ENCODE measurements around the gene DNAI1. TPM values are rescaled to one million over a fixed set of nuclear protein-coding genes. Genes with fewer than 3 reads are reported as not detected.

The DNAI1 gene
- total and polyA plus RNA-seq, 2 of the 4 experiments (the other 2 are of a cell fraction) = not detected

- H3K36me3 ChIP-seq (ENCODE audit: control insufficient read depth, insufficient read depth, low read length) = no peaks in the 10 kb centered on the region
- POLR2A ChIA-PET (ENCODE audit: unreplicated experiment) = no interaction called here
- H3K23ac ChIP-seq (ENCODE audit: low read depth, low read length) = no peak overlapping the region
- no peak overlapping the region for H2BK15ac ChIP-seq (ENCODE audit: low read depth, low read length)
- H2AK5ac ChIP-seq (ENCODE audit: low read depth, low read length) = no peak overlapping the region
- no peak overlapping the region for H4K91ac ChIP-seq (ENCODE audit: insufficient read depth, low read depth, low read length)
- no peak overlapping the region for H3K27ac ChIP-seq (ENCODE audit: insufficient read depth, low read length)
- no peak overlapping the region for H4K5ac ChIP-seq (ENCODE audit: low read depth, low read length)
- no peak overlapping the region for H3K4me3 ChIP-seq (ENCODE audit: insufficient read depth, low read depth, low read length)
- no TSS peak for BruUV-seq (replicated peaks)
- no peak overlapping the region for H2BK5ac ChIP-seq (ENCODE audit: low read depth, low read length, poor library complexity, severe bottlenecking)
- no peak overlapping the region for H3K4me2 ChIP-seq (ENCODE audit: low read depth, low read length)
- H3K14ac ChIP-seq (replicated peaks; ENCODE audit: low read depth, low read length) = no peak overlapping the region
- TF ChIP-seq RFX5 (IDR thresholded peaks at IDR 0.05; ENCODE audit: low read depth, low read length) (no peak), CEBPB (IDR thresholded peaks at IDR 0.05; ENCODE audit: low read depth, low read length) (peak; percentile 69), FOS (IDR thresholded peaks at IDR 0.05; ENCODE audit: low read depth, low read length) (no peak)
- CTCF ChIA-PET = no interaction called here
- peaks cover 5% of the 10 kb centered on the region for H4K20me1 ChIP-seq (ENCODE audit: insufficient read depth, low read length)
- DNase-seq = no peak
- intact Hi-C loops (cut with micrococcal nuclease) (no loop called here), in situ Hi-C loops (cut with MboI; ENCODE audit: low sequenced_read_pairs) (no loop called here), dilution Hi-C loops (cut with HindIII; ENCODE audit: low sequenced_read_pairs, unreplicated experiment) (no loop called here)
- H3K79me1 ChIP-seq (ENCODE audit: low read depth in 1 of 2, low read length in 2 of 2) = no peaks in the 10 kb centered on the region
- H3K9me3 ChIP-seq (ENCODE audit: control insufficient read depth, insufficient read depth, low read length) = no peaks in the 10 kb centered on the region
- no peak overlapping the region for H2BK120ac ChIP-seq (ENCODE audit: low read depth, low read length)
- no peak overlapping the region for H2AFZ ChIP-seq (replicated peaks; ENCODE audit: low read length, poor library complexity)
- ATAC-seq (ENCODE audit: low read depth) = no peak
- WGBS, 2 experiments (ENCODE audit: extremely low coverage in 2 of 2, insufficient read length in 1 of 2) = 100% methylated on average over 2 of the region's 6 CpGs; no CpG with 5 or more reads in 1 of the 2 experiments
- H3K4ac ChIP-seq (ENCODE audit: low read depth, low read length) = no peak overlapping the region
- no peak overlapping the region for H3K18ac ChIP-seq (ENCODE audit: low read depth, low read length)
- H3K27me3 ChIP-seq (ENCODE audit: control insufficient read depth, insufficient read depth, low read length) = peaks cover 63% of the 10 kb centered on the region
- H3K4me1 ChIP-seq (ENCODE audit: control insufficient read depth, insufficient read depth, low read length) = no peaks in the 10 kb centered on the region
- H3K9ac ChIP-seq (ENCODE audit: low read depth, low read length) = no peak overlapping the region
- H3K56ac ChIP-seq (ENCODE audit: extremely low read depth, insufficient read depth, low read length) = no peak overlapping the region
- H4K8ac ChIP-seq (ENCODE audit: low read depth in 2 of 2, low read length in 2 of 2) = no peak overlapping the region
- no peak overlapping the region for H2BK20ac ChIP-seq (ENCODE audit: low read depth, low read length)
- H2AK9ac ChIP-seq (replicated peaks; ENCODE audit: low read depth, low read length, poor library complexity) = no peak overlapping the region
- H3K9me1 ChIP-seq (ENCODE audit: insufficient read depth, low read length) = no peaks in the 10 kb centered on the region
Measured at GRCh38 chr9:34520505-34521385, 62.1 kb downstream of the DNAI1 start.

All from IMR-90 (cell line).